NCI-H2227 treated with DMSO at 0.1 percent for 48 hours (cell line): Measurements from ENCODE around the gene OR7A5.
"Not testable (repeated sequence)": the region's sequence is repeated elsewhere in the genome, so short reads cannot be mapped to it uniquely, and the experiment has no call there.

ENCODE experiments used
- DNase-seq: peaks from one replicate; lab custom pipeline; 2025; lab: John Stamatoyannopoulos, UW

Gene OR7A5

DNA sequence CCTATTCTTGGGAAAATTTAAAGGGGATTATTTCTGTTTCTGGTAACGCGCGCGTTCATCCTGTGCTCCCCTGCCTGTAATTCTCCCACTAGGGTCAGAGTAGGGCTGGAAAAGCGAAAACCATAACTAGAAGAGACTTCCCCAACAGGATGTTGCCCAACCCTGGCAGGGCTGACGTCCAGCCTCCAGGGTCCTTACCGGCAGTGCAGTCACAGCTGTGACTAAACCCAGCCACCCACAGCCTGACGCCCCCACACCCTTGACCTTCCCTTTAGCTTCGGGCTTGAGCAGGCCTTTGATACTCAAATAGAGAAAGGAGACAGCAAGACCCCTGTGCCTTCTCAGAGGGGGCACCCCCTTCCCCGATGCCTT, 50.3 kb downstream of the OR7A5 start:
- DNase-seq = not testable (repeated sequence)

DNA sequence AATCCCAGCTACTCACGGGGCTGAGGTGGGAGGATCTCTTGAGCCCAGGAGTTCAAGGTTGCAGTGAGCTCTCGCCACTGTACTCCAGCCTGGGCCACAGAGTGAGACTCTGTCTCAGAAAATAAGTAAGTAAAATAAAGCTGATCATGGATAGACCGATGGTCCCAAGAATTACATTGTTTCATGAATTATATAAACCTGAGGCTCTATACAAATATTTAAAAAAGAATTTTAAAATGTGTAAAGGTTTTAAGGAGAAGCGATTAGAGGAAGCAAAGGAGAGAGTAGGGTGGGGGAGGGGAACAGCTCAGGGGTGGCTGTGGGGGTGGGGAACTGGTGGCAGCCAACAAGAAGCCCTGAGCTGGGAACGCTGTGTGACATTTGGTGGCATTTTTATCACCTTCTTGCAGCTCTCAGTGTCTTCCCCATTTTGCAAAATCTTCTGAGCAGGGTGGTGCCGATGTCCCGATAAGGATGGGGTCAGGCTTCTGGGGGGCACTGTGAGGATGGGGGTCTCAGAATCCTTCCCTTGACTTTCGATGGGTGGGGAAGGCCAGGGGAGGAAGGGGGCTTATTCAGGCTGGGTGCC, 51.5 kb downstream of the OR7A5 start:
- DNase-seq = not testable (repeated sequence)

DNA sequence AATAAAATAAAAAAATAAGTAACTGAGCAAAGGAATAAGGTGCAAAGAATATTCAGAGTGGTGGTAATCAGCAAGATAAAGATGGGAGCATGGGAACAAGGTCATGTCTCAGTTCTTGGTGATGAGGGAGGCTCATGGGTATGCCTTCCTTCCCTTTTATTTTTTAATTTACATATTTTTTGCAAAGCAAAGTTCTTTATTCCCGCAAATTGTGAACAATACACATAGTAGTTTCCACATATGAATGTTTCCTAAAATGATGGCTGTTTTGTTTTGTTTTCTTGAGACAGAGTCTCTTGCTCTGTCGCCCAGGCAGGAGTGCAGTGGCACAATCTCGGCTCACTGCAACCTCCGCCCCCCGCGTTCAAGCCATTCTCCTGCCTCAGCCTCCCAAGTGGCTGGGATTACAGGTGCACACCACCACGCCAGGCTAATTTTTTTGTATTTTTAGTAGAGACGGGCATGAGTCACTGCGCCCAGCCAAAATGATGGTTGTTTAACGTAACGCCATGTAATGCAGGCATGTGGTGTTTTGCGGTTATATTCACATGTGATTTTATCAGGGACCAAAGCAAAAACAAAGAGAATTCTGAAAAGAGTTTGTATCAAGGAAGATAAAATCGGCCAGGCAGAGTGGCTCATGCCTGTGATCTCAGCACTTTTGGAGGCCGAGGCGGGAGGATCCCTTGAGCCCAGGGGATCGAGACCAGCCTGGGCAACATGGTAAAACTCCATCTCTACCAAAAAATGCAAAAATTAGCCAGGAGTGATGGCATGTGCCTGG, 52.2 kb downstream of the OR7A5 start:
- DNase-seq = no peak

DNA sequence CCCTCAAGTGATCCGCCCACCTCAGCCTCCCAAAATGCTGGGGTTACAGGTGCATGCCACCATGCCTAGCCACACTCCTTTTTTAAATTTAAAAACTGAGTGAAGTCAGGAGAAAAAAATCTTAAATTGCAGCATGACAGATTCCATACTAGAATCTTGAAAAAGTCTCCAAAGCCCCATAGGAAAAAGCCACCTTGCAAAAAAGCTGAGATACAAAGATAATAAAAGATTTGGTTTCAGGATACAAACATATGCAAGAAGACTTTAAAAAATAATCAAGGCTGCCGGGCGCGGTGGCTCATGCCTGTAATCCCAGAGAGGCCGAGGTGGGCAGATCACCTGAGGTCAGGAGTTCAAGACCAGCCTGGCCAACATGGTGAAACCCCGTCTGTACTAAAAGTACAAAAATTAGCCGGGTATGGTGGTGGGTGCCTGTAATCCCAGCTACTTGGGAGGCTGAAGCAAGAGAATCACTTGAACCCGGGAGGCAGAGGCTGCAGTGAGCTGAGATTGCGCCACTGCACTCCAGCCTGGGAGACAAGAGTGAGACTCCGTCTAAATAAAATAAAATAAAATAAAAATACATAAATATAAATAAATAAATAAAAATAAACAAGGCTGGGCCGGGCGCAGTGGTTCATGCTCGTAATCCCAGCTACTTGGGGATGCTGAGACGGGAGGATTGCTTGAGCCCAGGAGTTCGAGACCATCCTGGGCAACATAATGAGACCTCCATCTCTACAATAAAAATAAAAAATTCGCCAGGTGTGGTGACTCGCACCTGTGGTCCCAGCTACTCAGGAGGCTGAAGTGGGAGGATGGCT, 53.1 kb downstream of the OR7A5 start:
- not testable (repeated sequence) for DNase-seq

DNA sequence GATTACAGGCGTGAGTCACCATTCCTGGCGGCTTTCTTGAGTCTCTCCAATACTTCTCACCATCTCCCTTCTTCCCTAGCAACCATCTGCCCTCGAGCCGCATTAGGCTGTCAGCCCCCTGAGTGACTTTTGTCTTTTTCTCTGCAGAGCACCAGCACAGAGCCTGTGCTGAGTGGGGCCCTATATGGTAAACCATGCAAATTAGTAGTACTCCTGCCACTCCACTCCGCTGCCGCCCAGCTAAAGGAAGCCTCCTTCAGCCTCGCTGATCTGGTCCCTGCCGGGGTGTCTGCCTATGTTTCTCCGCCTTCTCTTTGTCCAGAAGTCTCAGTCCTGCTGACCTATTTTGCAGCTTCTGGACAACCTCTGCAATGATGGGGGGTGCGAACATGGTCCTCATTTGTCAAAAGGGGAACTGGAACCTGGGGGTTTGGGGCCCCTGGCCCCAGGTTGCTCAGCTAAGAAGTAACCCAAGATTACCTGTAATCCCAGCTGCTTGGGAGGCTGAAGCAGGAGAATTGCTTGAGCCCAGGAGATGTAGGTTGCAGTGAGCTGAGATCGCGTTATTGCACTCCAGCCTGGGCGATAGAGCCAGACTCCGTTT, 54.3 kb downstream of the OR7A5 start:
- not testable (repeated sequence) for DNase-seq

DNA sequence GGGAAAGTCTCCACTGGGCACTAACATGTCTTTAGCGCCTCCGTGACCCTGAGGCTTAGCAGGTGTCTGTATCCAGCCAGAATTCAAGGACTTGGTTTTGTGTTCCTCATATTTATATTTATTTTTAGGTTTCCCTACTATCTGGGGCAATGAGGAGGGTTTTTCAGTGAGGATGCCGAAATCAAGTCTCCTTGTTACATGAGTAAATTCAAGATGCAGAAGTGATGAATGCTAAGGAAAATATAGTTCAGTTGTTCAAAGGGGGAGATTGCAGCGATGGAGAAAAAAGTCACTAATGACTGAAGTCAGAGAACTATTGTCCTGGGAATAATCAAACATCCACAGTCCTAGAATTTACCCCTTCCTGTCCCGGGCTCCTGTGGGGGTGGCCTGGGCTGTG, 55.8 kb downstream of the OR7A5 start:
- DNase-seq = no peak

DNA sequence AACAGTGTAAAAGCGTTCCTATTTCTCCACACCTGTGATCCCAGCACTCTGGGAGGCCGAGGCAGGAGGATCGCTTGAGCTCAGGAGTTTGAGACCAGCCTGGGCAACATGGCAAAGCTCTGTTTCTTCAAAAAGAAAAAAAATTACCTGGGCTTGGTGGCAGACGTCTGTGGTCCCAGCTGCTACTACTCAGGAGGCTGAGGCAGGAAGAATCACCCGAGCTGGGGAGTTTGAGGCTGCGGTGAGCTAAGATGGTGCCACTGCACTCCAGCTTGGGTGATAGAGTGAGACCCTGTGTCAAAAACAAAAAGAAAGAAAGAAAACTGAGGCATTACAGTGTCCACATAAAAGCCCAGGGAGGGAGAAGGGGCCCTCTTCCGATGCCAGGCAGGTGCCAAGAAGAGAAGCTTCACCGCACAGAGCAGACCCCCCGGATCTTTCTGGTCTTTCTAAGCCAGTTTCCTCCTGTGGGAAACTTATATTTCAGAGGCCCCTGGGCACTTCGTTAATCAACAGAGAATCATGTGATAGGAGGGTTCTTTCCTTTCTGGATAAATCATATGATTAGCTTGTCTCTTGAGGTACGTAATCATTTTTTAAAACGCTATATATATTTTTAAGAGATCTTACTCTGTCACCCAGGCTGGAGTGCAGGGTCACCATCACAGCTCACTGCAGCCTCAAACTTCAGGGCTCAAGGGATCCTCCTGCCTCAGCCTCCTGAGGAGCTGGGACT, 56.7 kb downstream of the OR7A5 start, which contains the start of gene ADGRE2:
ADGRE2 (minus strand) TSS at position 451 of the 736 bp plus-strand sequence. CDS start 1,804 bp downstream, outside the sequence.
- not testable (repeated sequence) for DNase-seq

DNA sequence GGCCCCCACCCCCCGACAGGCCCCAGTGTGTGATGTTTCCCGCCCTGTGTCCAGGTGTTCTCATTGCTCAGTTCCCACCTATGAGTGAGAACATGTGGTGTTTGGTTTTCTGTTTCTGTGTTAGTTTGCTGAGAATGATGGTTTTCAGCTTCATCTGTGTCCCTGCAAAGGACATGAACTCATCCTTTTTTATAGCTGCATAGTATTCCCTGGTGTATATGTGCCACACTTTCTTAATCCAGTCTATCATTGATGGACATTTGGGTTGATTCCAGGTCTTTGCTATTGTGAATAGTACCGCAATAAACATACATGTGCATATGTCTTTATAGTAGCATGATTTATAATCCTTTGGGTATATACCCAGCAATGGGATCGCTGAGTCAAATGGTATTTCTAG, 57.3 kb downstream of the OR7A5 start:
- DNase-seq = not testable (repeated sequence)
